Endothelial cell of umbilical vein (primary cell): ENCODE measurements around the gene ZBTB21. TPM values are rescaled to one million over a fixed set of nuclear protein-coding genes. Genes with fewer than 3 reads are reported as not detected.

ENCODE experiments used
- BruUV-seq: library from RNA; stranded (reverse); fragments of 400-500 nt; replicated peaks from 2 replicates; lab custom pipeline; 2021; lab: Mats Ljungman, UMichigan
- CTCF ChIA-PET: fragments of 300-600, 350-600 bp; sonication (Branson Sonifier 250); formaldehyde crosslinking; loops from one replicate; lab custom pipeline; 2021; ENCODE audit warnings: antibody characterized with exemption, inconsistent platforms; lab: Charles Lee
- POLR2A ChIA-PET: fragments of 300-600, 350-600 bp; sonication (Branson Sonifier 250); formaldehyde crosslinking; loops from one replicate; lab custom pipeline; 2021; ENCODE audit warnings: antibody characterized with exemption, inconsistent platforms; lab: Charles Lee
- DNase-seq: peaks from one replicate; pipeline ENCODE4 v3.0.0-alpha.2; 2011; ENCODE audit warnings: low read depth, low spot score
- FAIRE-seq: peaks from 2 replicates; lab custom pipeline; 2011; peaks lifted over from hg19 to GRCh38; lab: Jason Lieb, UNC
- H2AFZ ChIP-seq: 2 replicates; pipeline ENCODE4 v1.6.0; 2012; ENCODE audit warnings: low read depth, low read length, control low read depth, inconsistent platforms
- H3K27ac ChIP-seq: 2 replicates; pipeline ENCODE4 v1.5.1; 2011; ENCODE audit warnings: low read depth, mild to moderate bottlenecking, control low read depth, low read length, moderate library complexity; ENCODE audit not compliant: insufficient read depth
- H3K27me3 ChIP-seq, 2 experiments: 2 replicates each; pipeline versions ENCODE4 v1.6.0 to v1.6.1; 2011; ENCODE audit warnings: low read length in 2 of 2, mixed read lengths in 1 of 2; ENCODE audit not compliant: control insufficient read depth in 2 of 2, insufficient read depth in 2 of 2
- H3K36me3 ChIP-seq, 2 experiments: 2 replicates in 1 of 2; 3 replicates in 1 of 2; pipeline ENCODE4 v1.5.1; 2011; ENCODE audit warnings: low read length in 2 of 2, mild to moderate bottlenecking in 1 of 2, moderate library complexity in 1 of 2; ENCODE audit not compliant: control insufficient read depth in 2 of 2, insufficient read depth in 2 of 2; ENCODE audit errors: extremely low read depth in 1 of 2
- H3K4me1 ChIP-seq: 3 replicates; pipeline ENCODE4 v1.5.1; 2011; ENCODE audit warnings: mild to moderate bottlenecking, low read length; ENCODE audit not compliant: control insufficient read depth, insufficient read depth; ENCODE audit errors: extremely low read depth
- H3K4me2 ChIP-seq: 2 replicates; pipeline ENCODE4 v1.6.1; 2011; ENCODE audit warnings: low read length, control low read depth, mixed read lengths; ENCODE audit not compliant: insufficient read depth
- H3K4me3 ChIP-seq, 3 experiments: fragments of 200-600 bp in 1 of 3; sonication (generic), shearing (Covaris generic) in 1 of 3; replicated peaks in 1 of 3; 2 replicates each; pipeline ENCODE4 v1.5.1; 2011 to 2016; ENCODE audit warnings: control low read depth in 3 of 3, low read length in 3 of 3, mild to moderate bottlenecking in 2 of 3, inconsistent platforms in 1 of 3, low read depth in 1 of 3, moderate library complexity in 1 of 3; ENCODE audit not compliant: insufficient read depth in 1 of 3
- H3K79me2 ChIP-seq: 2 replicates; pipeline ENCODE4 v1.6.0; 2012; ENCODE audit warnings: low read length, inconsistent platforms; ENCODE audit not compliant: control insufficient read depth, insufficient read depth
- H3K9ac ChIP-seq: replicated peaks from 2 replicates; pipeline ENCODE3; 2011; ENCODE audit warnings: low read length, control low read depth; ENCODE audit not compliant: insufficient read depth; ENCODE audit errors: extremely low read depth
- H3K9me1 ChIP-seq: replicated peaks from 3 replicates; pipeline ENCODE4 v1.6.0; 2011; ENCODE audit warnings: mild to moderate bottlenecking, low read length; ENCODE audit not compliant: control insufficient read depth, insufficient read depth; ENCODE audit errors: extremely low read depth
- H3K9me3 ChIP-seq: replicated peaks from 2 replicates; pipeline ENCODE4 v1.5.1; 2012; ENCODE audit warnings: low read length, inconsistent platforms; ENCODE audit not compliant: control insufficient read depth, insufficient read depth
- H4K20me1 ChIP-seq: replicated peaks from 2 replicates; pipeline ENCODE3; 2011; ENCODE audit warnings: mild to moderate bottlenecking, low read length; ENCODE audit not compliant: control insufficient read depth, insufficient read depth; ENCODE audit errors: extremely low read depth
- EZH2 ChIP-seq: IDR thresholded peaks from 2 replicates; pipeline ENCODE4 v1.6.1; 2012; ENCODE audit warnings: borderline replicate concordance, low read depth, mild to moderate bottlenecking, moderate library complexity, low read length, inconsistent platforms; ENCODE audit not compliant: severe bottlenecking
- FOS ChIP-seq: IDR thresholded peaks from 2 replicates; pipeline ENCODE4 v1.6.1; 2011; ENCODE audit warnings: mild to moderate bottlenecking, low read length, moderate library complexity, borderline replicate concordance; ENCODE audit not compliant: insufficient read depth
- GATA2 ChIP-seq: IDR thresholded peaks from 2 replicates; pipeline ENCODE4 v1.7.0; 2011; ENCODE audit warnings: low read depth, mild to moderate bottlenecking, moderate library complexity, mixed read lengths, low read length; ENCODE audit not compliant: insufficient read length, insufficient read depth
- JUN ChIP-seq: IDR thresholded peaks from 2 replicates; pipeline ENCODE4 v1.6.1; 2011; ENCODE audit warnings: borderline replicate concordance, low read depth; ENCODE audit not compliant: insufficient read length, insufficient read depth
- MYC ChIP-seq: IDR thresholded peaks from one replicate; pipeline ENCODE4 v1.6.1; 2011; ENCODE audit warnings: mild to moderate bottlenecking, low read depth, low read length
- POLR2A ChIP-seq: IDR thresholded peaks from 2 replicates; pipeline ENCODE4 v1.6.1; 2012; ENCODE audit warnings: low read depth, mild to moderate bottlenecking, control low read depth, low read length
- POLR2AphosphoS5 ChIP-seq: IDR thresholded peaks from 2 replicates; pipeline ENCODE4 v1.6.1; 2012; ENCODE audit warnings: low read depth, mild to moderate bottlenecking, control low read depth, low read length, moderate library complexity; ENCODE audit not compliant: insufficient read depth
- dilution Hi-C: fragments of 300-500 bp; cut with MboI; formaldehyde crosslinking; loops from one replicate; pipeline ENCODE4 v1.15.0; 2019; ENCODE audit warnings: low sequenced_read_pairs; ENCODE audit not compliant: extremely low pct_ligation_motif_present
- intact Hi-C: fragments of 100-400 bp; cut with micrococcal nuclease; formaldehyde crosslinking; loops from one replicate; pipeline ENCODE4 v1.10.0; 2022
- polyA plus RNA-seq, 4 experiments: library from polyadenylated mRNA; depleted of rRNA in 3 of 4; stranded (reverse) in 3 of 4; unstranded in 1 of 4; fragments of >200 nt; gene quantifications; 2 replicates each; pipeline versions ENCODE4 v1.2.1 to v1.2.3, GENCODE V29; 2011 to 2012; ENCODE audit warnings: missing spikeins in 1 of 4
- total RNA-seq: library from RNA; stranded (reverse); gene quantifications from 2 replicates; pipeline ENCODE4 v1.2.3, GENCODE V29; 2021
- TF ChIP-seq, protein P1 (sequence below): IDR thresholded peaks from 2 replicates; pipeline ENCODE4 v1.6.1; 2011; ENCODE audit not compliant: insufficient read depth, insufficient read length
- TF ChIP-seq, protein P2 (sequence below), 2 donors: IDR thresholded peaks; 1 replicate in 1 of 2; 2 replicates in 1 of 2; pipeline ENCODE4 v1.5.1; 2011; ENCODE audit warnings: low read length in 2 of 2, mild to moderate bottlenecking in 2 of 2, moderate library complexity in 2 of 2, control low read depth in 1 of 2, inconsistent platforms in 1 of 2, low read depth in 1 of 2; ENCODE audit not compliant: insufficient read depth in 1 of 2; ENCODE audit errors: extremely low read depth in 1 of 2

Gene ZBTB21
- total and polyA plus RNA-seq, 2 donors (not counting 3 experiments of a cell fraction or from before 2014, with no cell fraction given): 2.8 to 12.4 TPM

DNA sequence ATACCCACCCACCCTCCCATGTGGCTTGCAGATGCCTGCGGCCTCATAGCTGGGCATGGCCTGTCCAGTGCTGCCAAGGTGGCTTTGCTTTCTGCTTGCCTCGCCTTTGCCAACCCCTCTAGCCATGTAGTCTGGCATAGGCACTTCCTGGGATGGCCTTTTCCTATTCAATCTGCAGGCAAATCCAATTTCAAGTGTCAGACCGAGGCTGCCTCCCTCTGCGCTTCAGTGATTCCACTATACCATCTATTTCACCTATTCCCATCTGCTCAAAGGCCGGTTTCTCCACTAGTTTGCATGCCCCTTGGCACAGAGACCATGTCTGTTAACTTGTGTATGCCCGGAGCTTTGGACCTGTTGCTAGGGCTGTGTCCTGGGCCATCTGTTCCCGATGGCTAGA lies 3.8 kb upstream of the ZBTB21 start:
- intact Hi-C loops (loop anchor here (5.0 kb wide), 1 partner anchor 197 kb away; no protein-coding TSS in a partner anchor), dilution Hi-C loops (no loop called here)
- no peaks in the 10 kb centered on the region for H3K9me3 ChIP-seq
- DNase-seq (no peak), FAIRE-seq (no peak)
- H3K9me1 ChIP-seq: no peaks in the 10 kb centered on the region
- no peak overlapping the region for H3K4me2 ChIP-seq
- no peak overlapping the region for H3K27ac ChIP-seq
- H3K9ac ChIP-seq: no peak overlapping the region
- H2AFZ ChIP-seq: no peak overlapping the region
- H3K36me3 ChIP-seq: no peaks in the 10 kb centered on the region
- no peak overlapping the region for H3K4me3 ChIP-seq
- H3K4me1 ChIP-seq: peaks cover 10% of the 10 kb centered on the region
- ChIA-PET CTCF (no interaction called here), POLR2A (no interaction called here)
- no peak for TF ChIP-seq POLR2A
- no peak for TF ChIP-seq FOS
- TF ChIP-seq JUN: no peak
- TF ChIP-seq EZH2: no peak
- TF ChIP-seq, protein P1, sequence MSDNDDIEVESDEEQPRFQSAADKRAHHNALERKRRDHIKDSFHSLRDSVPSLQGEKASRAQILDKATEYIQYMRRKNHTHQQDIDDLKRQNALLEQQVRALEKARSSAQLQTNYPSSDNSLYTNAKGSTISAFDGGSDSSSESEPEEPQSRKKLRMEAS: no peak
- TF ChIP-seq GATA2: no peak
- TF ChIP-seq POLR2AphosphoS5: no peak
- TF ChIP-seq, protein P2, sequence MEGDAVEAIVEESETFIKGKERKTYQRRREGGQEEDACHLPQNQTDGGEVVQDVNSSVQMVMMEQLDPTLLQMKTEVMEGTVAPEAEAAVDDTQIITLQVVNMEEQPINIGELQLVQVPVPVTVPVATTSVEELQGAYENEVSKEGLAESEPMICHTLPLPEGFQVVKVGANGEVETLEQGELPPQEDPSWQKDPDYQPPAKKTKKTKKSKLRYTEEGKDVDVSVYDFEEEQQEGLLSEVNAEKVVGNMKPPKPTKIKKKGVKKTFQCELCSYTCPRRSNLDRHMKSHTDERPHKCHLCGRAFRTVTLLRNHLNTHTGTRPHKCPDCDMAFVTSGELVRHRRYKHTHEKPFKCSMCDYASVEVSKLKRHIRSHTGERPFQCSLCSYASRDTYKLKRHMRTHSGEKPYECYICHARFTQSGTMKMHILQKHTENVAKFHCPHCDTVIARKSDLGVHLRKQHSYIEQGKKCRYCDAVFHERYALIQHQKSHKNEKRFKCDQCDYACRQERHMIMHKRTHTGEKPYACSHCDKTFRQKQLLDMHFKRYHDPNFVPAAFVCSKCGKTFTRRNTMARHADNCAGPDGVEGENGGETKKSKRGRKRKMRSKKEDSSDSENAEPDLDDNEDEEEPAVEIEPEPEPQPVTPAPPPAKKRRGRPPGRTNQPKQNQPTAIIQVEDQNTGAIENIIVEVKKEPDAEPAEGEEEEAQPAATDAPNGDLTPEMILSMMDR (IDR thresholded peaks at IDR 0.05; ENCODE audit: extremely low read depth in 1 of 2, insufficient read depth in 1 of 2, low read depth in 1 of 2, low read length in 2 of 2): no peak
- TF ChIP-seq MYC: no peak
- BruUV-seq: no TSS peak
- peaks cover 4 to 14% of the 10 kb centered on the region in 2 experiments for H3K27me3 ChIP-seq
- H4K20me1 ChIP-seq: no peaks in the 10 kb centered on the region
- H3K79me2 ChIP-seq: peaks cover 3% of the 10 kb centered on the region
